WTC11 (cell line): ENCODE measurements around the gene LONP2. TPM values are rescaled to one million over a fixed set of nuclear protein-coding genes. Genes with fewer than 3 reads are reported as not detected.
"Not testable (repeated sequence)": the region's sequence is repeated elsewhere in the genome, so short reads cannot be mapped to it uniquely, and the experiment has no call there.

Source experiments
- ATAC-seq: fragments of 200-7000 bp; cut with Tn5 transposase; 2 replicates; pipeline ENCODE4 v1.10.0; 2021; ENCODE audit warnings: mild to moderate bottlenecking, moderate library complexity
- CTCF ChIA-PET: fragments of 300-600 bp; sonication (Branson Sonifier 250); formaldehyde crosslinking; loops from one replicate; lab custom pipeline; 2021; ENCODE audit warnings: antibody characterized with exemption; lab: Charles Lee
- POLR2A ChIA-PET: fragments of 350-600 bp; sonication (Branson Sonifier 250); formaldehyde crosslinking; loops from one replicate; lab custom pipeline; 2021; ENCODE audit warnings: antibody characterized with exemption; lab: Charles Lee
- DNase-seq: peaks from one replicate; pipeline ENCODE4 v3.0.0; 2021; ENCODE audit warnings: low spot score
- H3K27ac Mint-ChIP-seq: 2 replicates; pipeline ENCODE4 v1.8.0; 2021; ENCODE audit warnings: mixed read lengths
- H3K27me3 Mint-ChIP-seq: 2 replicates; pipeline ENCODE4 v1.8.0; 2021; ENCODE audit warnings: low read depth, mild to moderate bottlenecking, moderate library complexity, mixed read lengths
- H3K36me3 Mint-ChIP-seq: 2 replicates; pipeline ENCODE4 v1.8.0; 2021; ENCODE audit warnings: mixed read lengths
- H3K4me1 Mint-ChIP-seq: 2 replicates; pipeline ENCODE4 v1.8.0; 2022; ENCODE audit warnings: mixed read lengths
- H3K4me3 Mint-ChIP-seq: 2 replicates; pipeline ENCODE4 v1.8.0; 2021; ENCODE audit warnings: mild to moderate bottlenecking, moderate library complexity, mixed read lengths
- H3K9me3 Mint-ChIP-seq: 2 replicates; pipeline ENCODE4 v1.8.0; 2021; ENCODE audit warnings: mixed read lengths
- CTCF ChIP-seq: fragments of 200-600 bp; IDR thresholded peaks from 2 replicates; pipeline ENCODE4 v1.8.0; 2022; ENCODE audit warnings: antibody characterized with exemption
- ERG ChIP-seq: fragments of 250-450 bp; sonication (Bioruptor Pico); IDR thresholded peaks from 2 replicates; pipeline ENCODE4 v1.8.0; 2021; ENCODE audit warnings: mild to moderate bottlenecking
- ESRRA ChIP-seq: sonication (generic); formaldehyde crosslinking; IDR thresholded peaks from 2 replicates; pipeline ENCODE4 v1.8.1; 2022; ENCODE audit warnings: mild to moderate bottlenecking, missing genetic modification reagents, borderline replicate concordance
- FOXP1 ChIP-seq: sonication (generic); formaldehyde crosslinking; IDR thresholded peaks from 2 replicates; pipeline ENCODE4 v1.8.0; 2022; ENCODE audit warnings: missing genetic modification reagents, mild to moderate bottlenecking, moderate library complexity, borderline replicate concordance
- GTF2I ChIP-seq: fragments of 250-450 bp; sonication (Bioruptor Pico); conservative IDR thresholded peaks from 2 replicates; pipeline ENCODE4 v1.4.0; 2021; ENCODE audit warnings: mild to moderate bottlenecking
- IRF2 ChIP-seq: sonication (generic); formaldehyde crosslinking; IDR thresholded peaks from 2 replicates; pipeline ENCODE4 v1.8.0; 2022; ENCODE audit warnings: low read depth, missing genetic modification reagents, borderline replicate concordance
- MLX ChIP-seq: sonication (generic); formaldehyde crosslinking; IDR thresholded peaks from 2 replicates; pipeline ENCODE4 v1.8.1; 2023; ENCODE audit warnings: mild to moderate bottlenecking, missing genetic modification reagents, moderate library complexity
- NFATC4 ChIP-seq: fragments of 250-450 bp; sonication (Bioruptor Pico); IDR thresholded peaks from 2 replicates; pipeline ENCODE4 v1.9.0; 2021; ENCODE audit warnings: mild to moderate bottlenecking
- OVOL2 ChIP-seq: fragments of 250-450 bp; sonication (Bioruptor Pico); IDR thresholded peaks from 2 replicates; pipeline ENCODE4 v1.9.0; 2021; ENCODE audit warnings: mild to moderate bottlenecking, borderline replicate concordance
- PRDM15 ChIP-seq: sonication (generic); formaldehyde crosslinking; IDR thresholded peaks from 2 replicates; pipeline ENCODE4 v1.8.0; 2022; ENCODE audit warnings: missing genetic modification reagents
- PREB ChIP-seq: sonication (generic); formaldehyde crosslinking; IDR thresholded peaks from 2 replicates; pipeline ENCODE4 v1.8.1; 2022; ENCODE audit warnings: mild to moderate bottlenecking, missing genetic modification reagents, moderate library complexity, borderline replicate concordance
- ZNF219 ChIP-seq: sonication (generic); formaldehyde crosslinking; IDR thresholded peaks from 2 replicates; pipeline ENCODE4 v1.8.0; 2023; ENCODE audit warnings: missing genetic modification reagents, mild to moderate bottlenecking, borderline replicate concordance
- ZNF281 ChIP-seq: sonication (generic); formaldehyde crosslinking; IDR thresholded peaks from 2 replicates; pipeline ENCODE4 v1.8.0; 2023; ENCODE audit warnings: mild to moderate bottlenecking, missing genetic modification reagents
- ZNF317 ChIP-seq: sonication (generic); formaldehyde crosslinking; IDR thresholded peaks from 2 replicates; pipeline ENCODE4 v1.8.1; 2023; ENCODE audit warnings: low read depth, mild to moderate bottlenecking, moderate library complexity, missing genetic modification reagents, borderline replicate concordance
- ZNF425 ChIP-seq: fragments of 250-450 bp; sonication (Bioruptor Pico); conservative IDR thresholded peaks from 2 replicates; pipeline ENCODE4 v1.9.0; 2021; ENCODE audit warnings: mild to moderate bottlenecking
- total RNA-seq: library from RNA; stranded (reverse); gene quantifications from 3 replicates; pipeline ENCODE4 v1.2.3, GENCODE V29; 2021

LONP2 gene
- total RNA-seq, 1 experiment from 2014 or later = 28.4 TPM

- DNase-seq = no peak
- ChIA-PET POLR2A (no interaction called here), CTCF (interaction anchor here (2.0 kb wide), 1 partner anchor 387 kb away, joined by 7 read pairs; no protein-coding TSS in a partner anchor)
- H3K36me3 Mint-ChIP-seq = 0 out of 2 replicates have a peak, but pooled peaks cover 5% of the 10 kb centered on the region
- peaks cover 13% of the 10 kb centered on the region for H3K9me3 Mint-ChIP-seq
- H3K27ac Mint-ChIP-seq = no peak overlapping the region
- no peaks in the 10 kb centered on the region; the same call in 1 of the 2 replicates for H3K27me3 Mint-ChIP-seq
- TF ChIP-seq ZNF281 (CRISPR knock-in tag) (no peak), PREB (CRISPR knock-in tag) (no peak), ZNF317 (CRISPR knock-in tag) (no peak), ESRRA (CRISPR knock-in tag) (no peak)
- H3K4me3 Mint-ChIP-seq = no peak overlapping the region
- H3K4me1 Mint-ChIP-seq = peaks cover 13% of the 10 kb centered on the region
- ATAC-seq = no peak
Observed at GRCh38 chr16:48236286-48236685, 7.8 kb upstream of the LONP2 start.

- Mint-ChIP-seq H3K4me1 (peaks cover 13% of the 10 kb centered on the region), H3K9me3 (peaks cover 15% of the 10 kb centered on the region)
- H3K27me3 Mint-ChIP-seq, POLR2A ChIA-PET, H3K27ac Mint-ChIP-seq, H3K36me3 Mint-ChIP-seq, CTCF ChIA-PET, DNase-seq, H3K4me3 Mint-ChIP-seq, ATAC-seq: not testable (repeated sequence)
- peak; percentile 56; the same call in 1 of the 2 replicates for TF ChIP-seq GTF2I (CRISPR knock-in tag)
Observed at GRCh38 chr16:48240147-48240546, 4.0 kb upstream of the LONP2 start.

GRCh38 chr16:48244863-48245195 lies 729 bp downstream of the LONP2 start:
- POLR2A ChIA-PET = no interaction called here
- peak overlapping the region; percentile 51 for H3K27ac Mint-ChIP-seq
- H3K4me3 Mint-ChIP-seq = peak overlapping the region; percentile 87
- ATAC-seq = no peak
- CTCF ChIA-PET = interaction anchor here (2.5 kb wide), 1 partner anchor 13 kb away, joined by 10 read pairs; no protein-coding TSS in a partner anchor
- H3K4me1 Mint-ChIP-seq = peaks cover 12% of the 10 kb centered on the region
- no peak for DNase-seq
- peaks cover 11% of the 10 kb centered on the region for H3K9me3 Mint-ChIP-seq
- 0 out of 2 replicates have a peak, but pooled peaks cover 3% of the 10 kb centered on the region for H3K36me3 Mint-ChIP-seq
- no peaks in the 10 kb centered on the region for H3K27me3 Mint-ChIP-seq
- no peak for TF ChIP-seq ZNF219
- TF ChIP-seq IRF2 (CRISPR knock-in tag) = no peak
- TF ChIP-seq FOXP1 = no peak
- TF ChIP-seq CTCF = no peak
- no peak for TF ChIP-seq OVOL2 (CRISPR knock-in tag)
- no peak for TF ChIP-seq NFATC4 (CRISPR knock-in tag)
- no peak for TF ChIP-seq PRDM15
- TF ChIP-seq ERG (CRISPR knock-in tag) = no peak
- TF ChIP-seq ZNF425 = no peak
- TF ChIP-seq MLX (CRISPR knock-in tag) = no peak
